BE2C (cell line): Measurements from ENCODE around the gene SNX2.
"Not testable (repeated sequence)": the region's sequence is repeated elsewhere in the genome, so short reads cannot be mapped to it uniquely, and the experiment has no call there.

ENCODE experiments used
- DNase-seq: peaks from one replicate; pipeline ENCODE4 v3.0.0-alpha.2; 2020
- H3K27me3 ChIP-seq: fragments of 250-450 bp; sonication (Bioruptor Pico); 2 replicates; pipeline ENCODE4 v1.5.1; 2020; ENCODE audit warnings: mild to moderate bottlenecking
- H3K36me3 ChIP-seq: fragments of 250-450 bp; sonication (Bioruptor Pico); 2 replicates; pipeline ENCODE4 v1.5.1; 2020; ENCODE audit warnings: mild to moderate bottlenecking
- H3K4me1 ChIP-seq: fragments of 250-450 bp; sonication (Bioruptor Pico); 2 replicates; pipeline ENCODE4 v1.5.1; 2020
- H3K4me3 ChIP-seq: 2 replicates; pipeline ENCODE4 v1.5.1; 2011; ENCODE audit warnings: low read depth, low read length
- H3K9me3 ChIP-seq: fragments of 250-450 bp; sonication (Bioruptor Pico); 2 replicates; pipeline ENCODE4 v1.5.1; 2020
- TF ChIP-seq, protein P1 (sequence below): IDR thresholded peaks from 2 replicates; pipeline ENCODE4 v1.5.1; 2012; ENCODE audit warnings: mild to moderate bottlenecking, low read depth, low read length

SNX2 gene

DNA sequence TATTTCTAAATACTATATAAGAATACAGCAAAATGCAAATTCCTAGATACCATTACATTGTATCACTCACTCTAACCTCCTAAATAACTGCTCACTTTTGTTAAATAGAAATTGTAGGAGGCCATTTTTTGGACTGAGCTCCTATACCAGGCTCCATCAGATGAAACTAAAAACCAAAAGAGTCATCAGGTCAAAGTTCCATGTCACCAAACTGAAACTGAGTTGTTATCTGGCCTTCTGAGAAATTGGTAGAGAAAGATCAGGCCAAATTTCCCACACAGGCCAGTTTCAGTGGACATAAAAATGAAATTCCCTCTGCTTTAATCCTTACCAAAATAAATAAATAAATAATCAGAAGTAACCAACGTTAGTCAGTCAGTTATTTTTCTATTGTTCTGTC lies 13.8 kb upstream of the SNX2 start:
- H3K9me3 ChIP-seq: no peaks in the 10 kb centered on the region
- TF ChIP-seq, protein P1, sequence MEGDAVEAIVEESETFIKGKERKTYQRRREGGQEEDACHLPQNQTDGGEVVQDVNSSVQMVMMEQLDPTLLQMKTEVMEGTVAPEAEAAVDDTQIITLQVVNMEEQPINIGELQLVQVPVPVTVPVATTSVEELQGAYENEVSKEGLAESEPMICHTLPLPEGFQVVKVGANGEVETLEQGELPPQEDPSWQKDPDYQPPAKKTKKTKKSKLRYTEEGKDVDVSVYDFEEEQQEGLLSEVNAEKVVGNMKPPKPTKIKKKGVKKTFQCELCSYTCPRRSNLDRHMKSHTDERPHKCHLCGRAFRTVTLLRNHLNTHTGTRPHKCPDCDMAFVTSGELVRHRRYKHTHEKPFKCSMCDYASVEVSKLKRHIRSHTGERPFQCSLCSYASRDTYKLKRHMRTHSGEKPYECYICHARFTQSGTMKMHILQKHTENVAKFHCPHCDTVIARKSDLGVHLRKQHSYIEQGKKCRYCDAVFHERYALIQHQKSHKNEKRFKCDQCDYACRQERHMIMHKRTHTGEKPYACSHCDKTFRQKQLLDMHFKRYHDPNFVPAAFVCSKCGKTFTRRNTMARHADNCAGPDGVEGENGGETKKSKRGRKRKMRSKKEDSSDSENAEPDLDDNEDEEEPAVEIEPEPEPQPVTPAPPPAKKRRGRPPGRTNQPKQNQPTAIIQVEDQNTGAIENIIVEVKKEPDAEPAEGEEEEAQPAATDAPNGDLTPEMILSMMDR: no peak
- H3K4me1 ChIP-seq: no peaks in the 10 kb centered on the region
- H3K36me3 ChIP-seq: no peaks in the 10 kb centered on the region
- DNase-seq: no peak
- H3K27me3 ChIP-seq: no peaks in the 10 kb centered on the region
- no peak overlapping the region for H3K4me3 ChIP-seq

DNA sequence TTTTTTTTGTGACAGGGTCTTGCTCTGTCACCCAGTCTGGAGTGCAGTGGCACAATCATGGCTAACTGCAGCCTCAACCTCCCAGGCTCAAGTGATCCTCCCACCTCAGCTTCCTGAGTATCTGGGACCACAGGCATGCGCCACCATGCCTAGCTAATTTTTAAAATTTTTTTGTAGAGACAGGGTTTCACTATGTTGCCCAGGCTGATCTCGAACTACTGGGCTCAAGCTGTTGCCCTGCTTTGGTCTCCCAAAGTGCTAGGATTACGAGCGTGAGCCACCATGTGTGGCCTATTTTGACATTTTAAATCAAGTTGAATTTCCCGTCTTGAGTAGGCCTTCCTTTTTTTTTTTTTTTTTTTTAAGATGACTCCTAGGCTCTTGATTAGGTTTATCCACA lies 13.0 kb upstream of the SNX2 start:
- H3K4me3 ChIP-seq, H3K4me1 ChIP-seq, DNase-seq, H3K27me3 ChIP-seq, H3K9me3 ChIP-seq, H3K36me3 ChIP-seq: not testable (repeated sequence)

DNA sequence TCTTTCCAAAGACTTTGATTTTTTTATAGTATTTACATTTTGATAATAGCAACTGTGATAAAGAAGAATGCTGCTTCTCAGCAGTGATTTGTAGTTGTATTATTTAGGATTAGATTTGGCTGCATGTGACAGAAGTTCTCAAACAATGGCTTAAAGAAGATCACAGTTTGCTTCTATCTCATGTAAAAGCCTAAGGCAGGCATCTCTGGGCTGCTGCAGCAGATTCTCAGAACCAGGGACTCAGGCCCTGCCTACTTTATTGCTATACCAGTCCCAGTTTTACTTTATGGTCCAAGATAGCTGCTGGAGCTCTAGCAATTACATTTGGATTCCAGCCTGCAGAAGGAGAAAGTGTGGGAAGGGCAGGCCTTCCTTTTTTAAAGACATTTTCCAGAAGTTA lies 8.8 kb upstream of the SNX2 start:
- no peak overlapping the region for H3K4me3 ChIP-seq
- H3K4me1 ChIP-seq: no peaks in the 10 kb centered on the region
- DNase-seq: no peak
- no peaks in the 10 kb centered on the region; the same call in 1 of the 2 replicates for H3K27me3 ChIP-seq
- TF ChIP-seq, protein P1: no peak
- no peaks in the 10 kb centered on the region for H3K9me3 ChIP-seq
- H3K36me3 ChIP-seq: no peaks in the 10 kb centered on the region

DNA sequence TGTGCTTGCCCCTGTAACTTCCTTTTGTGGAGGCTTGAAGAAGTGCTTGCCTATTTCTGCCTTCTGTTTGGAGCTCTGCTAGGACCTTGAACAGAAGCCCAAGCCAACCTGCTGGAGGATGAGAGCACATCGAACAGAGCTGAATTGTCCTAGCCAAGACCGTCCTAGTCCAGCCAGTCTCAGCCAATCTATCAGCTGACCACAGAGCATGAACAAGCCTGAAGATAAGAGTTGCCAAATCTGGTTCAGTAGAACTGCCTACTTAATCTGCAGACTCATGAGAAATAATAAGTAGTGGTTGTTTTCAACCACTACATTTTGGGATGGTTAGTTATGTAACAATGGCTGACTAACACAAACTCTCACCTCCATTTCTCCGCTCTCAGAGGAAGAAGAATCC lies 4.4 kb upstream of the SNX2 start:
- no peaks in the 10 kb centered on the region; the same call in 1 of the 2 replicates for H3K27me3 ChIP-seq
- H3K4me1 ChIP-seq: no peaks in the 10 kb centered on the region
- TF ChIP-seq, protein P1: no peak
- no peaks in the 10 kb centered on the region for H3K36me3 ChIP-seq
- H3K4me3 ChIP-seq: no peak overlapping the region
- no peak for DNase-seq
- H3K9me3 ChIP-seq: no peaks in the 10 kb centered on the region

DNA sequence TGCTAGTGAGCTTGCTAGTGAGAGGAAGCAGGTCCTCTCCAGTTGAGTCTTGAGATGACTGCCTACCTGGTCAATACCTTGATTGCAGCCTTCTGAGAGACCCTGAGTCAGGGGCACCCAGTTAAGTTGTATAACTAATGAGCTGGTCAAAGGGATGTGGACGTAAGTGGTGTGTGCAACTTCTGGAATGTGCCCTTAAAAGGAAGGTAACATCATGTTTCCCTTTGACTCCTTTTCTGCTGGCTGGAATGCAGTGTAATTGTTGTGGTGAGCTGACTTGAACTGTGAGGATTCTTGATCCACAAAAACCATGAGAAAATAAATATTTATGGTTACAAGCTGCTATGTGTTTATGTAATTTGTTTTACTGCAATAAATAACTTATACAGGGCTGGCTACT lies 2.4 kb upstream of the SNX2 start:
- H3K36me3 ChIP-seq: no peaks in the 10 kb centered on the region
- H3K27me3 ChIP-seq: no peaks in the 10 kb centered on the region; the same call in 1 of the 2 replicates
- H3K4me1 ChIP-seq: no peaks in the 10 kb centered on the region
- no peak overlapping the region for H3K4me3 ChIP-seq
- no peak for DNase-seq
- TF ChIP-seq, protein P1: no peak
- H3K9me3 ChIP-seq: no peaks in the 10 kb centered on the region

DNA sequence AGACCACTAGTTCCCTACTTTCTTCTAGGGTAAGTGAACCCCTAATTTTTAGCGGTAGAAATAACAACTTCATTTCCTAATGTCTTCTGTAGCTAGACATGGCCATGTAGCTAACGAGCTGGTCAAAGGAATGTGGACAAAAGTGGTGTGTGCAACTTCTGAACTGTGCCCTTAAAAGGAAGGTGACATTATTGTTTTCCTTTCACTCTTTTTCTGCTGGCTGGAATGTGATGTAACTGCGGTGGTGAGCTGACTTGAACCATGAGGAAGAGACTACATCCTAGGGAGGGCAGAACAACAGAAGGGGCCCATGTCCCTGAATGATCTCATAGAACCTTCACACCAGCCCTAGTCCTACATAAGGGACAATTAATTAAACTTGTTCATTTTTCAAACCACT lies 1.3 kb upstream of the SNX2 start:
- Histone ChIP-seq H3K4me1 (no peaks in the 10 kb centered on the region), H3K27me3 (no peaks in the 10 kb centered on the region; the same call in 1 of the 2 replicates), H3K36me3 (no peaks in the 10 kb centered on the region), H3K4me3 (no peak overlapping the region), H3K9me3 (no peaks in the 10 kb centered on the region)
- TF ChIP-seq, protein P1: no peak
- DNase-seq: no peak

DNA sequence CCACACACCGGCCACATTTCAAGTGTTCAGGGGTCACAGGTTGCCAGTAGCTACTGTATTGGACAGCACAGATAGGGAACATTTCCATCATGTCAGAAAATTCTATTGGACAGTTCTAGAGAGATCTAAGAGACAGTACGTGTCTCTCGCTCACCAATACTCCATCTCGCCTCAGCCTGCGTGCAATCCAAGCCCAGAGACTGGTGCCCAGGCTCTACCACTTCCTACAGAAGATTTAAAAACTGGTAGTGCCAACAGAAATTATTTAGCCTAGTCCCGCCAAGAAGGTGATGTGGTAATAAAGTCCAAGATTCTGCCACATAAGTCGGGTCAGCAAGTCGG lies 390 bp upstream of the SNX2 start:
- TF ChIP-seq, protein P1: no peak
- no peak for DNase-seq
- Histone ChIP-seq H3K9me3 (no peaks in the 10 kb centered on the region), H3K36me3 (no peaks in the 10 kb centered on the region), H3K27me3 (no peaks in the 10 kb centered on the region; the same call in 1 of the 2 replicates), H3K4me3 (peak overlapping the region; percentile 96), H3K4me1 (no peaks in the 10 kb centered on the region)
